HL-60 (cell line): ENCODE results near the gene ARHGAP24.

Experiments
- GABPA ChIP-seq: IDR thresholded peaks from 2 replicates; pipeline ENCODE4 v1.6.1; 2012; ENCODE audit warnings: low read depth
- POLR2AphosphoS5 ChIP-seq: IDR thresholded peaks from 2 replicates; pipeline ENCODE4 v1.6.1; 2012; ENCODE audit warnings: low read depth
- TF ChIP-seq, protein P1 (sequence below): IDR thresholded peaks from one replicate; pipeline ENCODE4 v1.5.1; 2011; ENCODE audit warnings: low read length, control low read depth, inconsistent platforms; ENCODE audit not compliant: insufficient read depth

GRCh38 chr4:85967872-85968271, 492.9 kb downstream of the ARHGAP24 start:
- TF ChIP-seq, protein P1, sequence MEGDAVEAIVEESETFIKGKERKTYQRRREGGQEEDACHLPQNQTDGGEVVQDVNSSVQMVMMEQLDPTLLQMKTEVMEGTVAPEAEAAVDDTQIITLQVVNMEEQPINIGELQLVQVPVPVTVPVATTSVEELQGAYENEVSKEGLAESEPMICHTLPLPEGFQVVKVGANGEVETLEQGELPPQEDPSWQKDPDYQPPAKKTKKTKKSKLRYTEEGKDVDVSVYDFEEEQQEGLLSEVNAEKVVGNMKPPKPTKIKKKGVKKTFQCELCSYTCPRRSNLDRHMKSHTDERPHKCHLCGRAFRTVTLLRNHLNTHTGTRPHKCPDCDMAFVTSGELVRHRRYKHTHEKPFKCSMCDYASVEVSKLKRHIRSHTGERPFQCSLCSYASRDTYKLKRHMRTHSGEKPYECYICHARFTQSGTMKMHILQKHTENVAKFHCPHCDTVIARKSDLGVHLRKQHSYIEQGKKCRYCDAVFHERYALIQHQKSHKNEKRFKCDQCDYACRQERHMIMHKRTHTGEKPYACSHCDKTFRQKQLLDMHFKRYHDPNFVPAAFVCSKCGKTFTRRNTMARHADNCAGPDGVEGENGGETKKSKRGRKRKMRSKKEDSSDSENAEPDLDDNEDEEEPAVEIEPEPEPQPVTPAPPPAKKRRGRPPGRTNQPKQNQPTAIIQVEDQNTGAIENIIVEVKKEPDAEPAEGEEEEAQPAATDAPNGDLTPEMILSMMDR: no peak
- no peak for TF ChIP-seq GABPA
- TF ChIP-seq POLR2AphosphoS5: no peak
